ENCODE measurements around the gene RBSN.

DNA sequence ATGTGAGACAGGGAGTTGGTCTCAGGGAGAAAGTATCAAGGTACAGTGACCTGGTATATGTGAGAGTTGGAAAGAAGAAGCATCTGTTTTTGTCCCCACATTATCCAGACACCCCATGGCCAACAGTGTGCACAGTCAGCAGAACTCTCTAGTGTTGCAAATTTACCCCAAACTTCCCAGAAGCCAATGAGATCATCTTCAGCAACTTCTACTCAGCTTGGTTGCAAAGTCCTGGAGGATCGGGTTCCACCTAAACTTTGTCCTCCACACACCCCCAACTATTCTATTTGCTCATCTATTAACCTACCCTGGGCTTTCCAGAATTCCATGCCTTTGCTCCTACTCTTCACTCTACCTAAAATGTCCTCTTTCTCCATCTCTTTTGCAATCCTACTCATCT lies 15.7 kb downstream of the RBSN start:
- TF ChIP-seq, protein P1, sequence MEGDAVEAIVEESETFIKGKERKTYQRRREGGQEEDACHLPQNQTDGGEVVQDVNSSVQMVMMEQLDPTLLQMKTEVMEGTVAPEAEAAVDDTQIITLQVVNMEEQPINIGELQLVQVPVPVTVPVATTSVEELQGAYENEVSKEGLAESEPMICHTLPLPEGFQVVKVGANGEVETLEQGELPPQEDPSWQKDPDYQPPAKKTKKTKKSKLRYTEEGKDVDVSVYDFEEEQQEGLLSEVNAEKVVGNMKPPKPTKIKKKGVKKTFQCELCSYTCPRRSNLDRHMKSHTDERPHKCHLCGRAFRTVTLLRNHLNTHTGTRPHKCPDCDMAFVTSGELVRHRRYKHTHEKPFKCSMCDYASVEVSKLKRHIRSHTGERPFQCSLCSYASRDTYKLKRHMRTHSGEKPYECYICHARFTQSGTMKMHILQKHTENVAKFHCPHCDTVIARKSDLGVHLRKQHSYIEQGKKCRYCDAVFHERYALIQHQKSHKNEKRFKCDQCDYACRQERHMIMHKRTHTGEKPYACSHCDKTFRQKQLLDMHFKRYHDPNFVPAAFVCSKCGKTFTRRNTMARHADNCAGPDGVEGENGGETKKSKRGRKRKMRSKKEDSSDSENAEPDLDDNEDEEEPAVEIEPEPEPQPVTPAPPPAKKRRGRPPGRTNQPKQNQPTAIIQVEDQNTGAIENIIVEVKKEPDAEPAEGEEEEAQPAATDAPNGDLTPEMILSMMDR (conservative IDR thresholded peaks at IDR 0.05) = no peak
- no peak for TF ChIP-seq ZFX (IDR thresholded peaks at IDR 0.05)
